B cell (primary cell): ENCODE results near the gene DAP. TPM values are rescaled to one million over a fixed set of nuclear protein-coding genes. Genes with fewer than 3 reads are reported as not detected.

ENCODE experiments used
- ATAC-seq: fragments of 200-7000 bp; cut with Tn5 transposase; one replicate; pipeline ENCODE4 v1.10.0; 2021; ENCODE audit warnings: low read depth, mild to moderate bottlenecking, moderate number of reproducible peaks, moderate library complexity
- CTCF ChIA-PET: fragments of 350-600 bp; sonication (Branson Sonifier 250); formaldehyde crosslinking; loops from one replicate; lab custom pipeline; 2021; ENCODE audit warnings: antibody characterized with exemption, inconsistent platforms; lab: Charles Lee
- POLR2A ChIA-PET: fragments of 350-600 bp; sonication (Branson Sonifier 250); formaldehyde crosslinking; loops from one replicate; lab custom pipeline; 2021; ENCODE audit warnings: antibody characterized with exemption; lab: Charles Lee
- DNase-seq: peaks from one replicate; pipeline ENCODE4 v3.0.0; 2013
- H2AFZ ChIP-seq: 2 replicates; pipeline ENCODE4 v1.6.1; 2012; ENCODE audit warnings: mild to moderate bottlenecking, low read depth, low read length; ENCODE audit not compliant: insufficient read depth, poor library complexity, severe bottlenecking
- H3K27ac ChIP-seq, 2 donors: 1 replicate in 1 of 2; 2 replicates in 1 of 2; pipeline ENCODE4 v1.5.1; 2012 to 2013; ENCODE audit warnings: low read length in 2 of 2, mild to moderate bottlenecking in 2 of 2, moderate library complexity in 1 of 2
- H3K27me3 ChIP-seq, 4 experiments: fragments of 200-600 bp in 1 of 4; sonication (generic) in 1 of 4; replicated peaks in 1 of 4; 1 replicate in 2 of 4; 2 replicates in 2 of 4; pipeline versions ENCODE4 v1.6.1 to v1.7.0; 2013 to 2016; ENCODE audit warnings: low read length in 3 of 4, mild to moderate bottlenecking in 2 of 4, mixed read lengths in 1 of 4, moderate library complexity in 1 of 4; ENCODE audit not compliant: insufficient read depth in 4 of 4, control insufficient read depth in 3 of 4; ENCODE audit errors: control extremely low read depth in 1 of 4
- H3K36me3 ChIP-seq, 2 experiments: replicated peaks in 1 of 2; 1 replicate in 1 of 2; 2 replicates in 1 of 2; pipeline versions ENCODE4 v1.6.1 to v1.7.1; 2013; ENCODE audit warnings: low read length in 1 of 2; ENCODE audit not compliant: insufficient read depth in 2 of 2, control insufficient read depth in 1 of 2; ENCODE audit errors: control extremely low read depth in 1 of 2, extremely low read depth in 1 of 2
- H3K4me1 ChIP-seq, 2 donors: fragments of 200-600 bp in 1 of 2; sonication (generic) in 1 of 2; 1 replicate in 1 of 2; 2 replicates in 1 of 2; pipeline versions ENCODE4 v1.5.1 to v1.6.1; 2013 to 2017; ENCODE audit warnings: low read length in 2 of 2; ENCODE audit not compliant: control insufficient read depth in 2 of 2, insufficient read depth in 2 of 2
- H3K4me2 ChIP-seq: replicated peaks from 2 replicates; pipeline ENCODE3; 2012; ENCODE audit warnings: mild to moderate bottlenecking, low read depth, low read length; ENCODE audit not compliant: poor library complexity, severe bottlenecking
- H3K4me3 ChIP-seq, 5 experiments: fragments of 200-600 bp in 1 of 5; sonication (generic) in 1 of 5; 1 replicate in 3 of 5; 2 replicates in 2 of 5; pipeline versions ENCODE4 v1.5.1 to v1.7.0; 2011 to 2016; ENCODE audit warnings: low read length in 4 of 5, mild to moderate bottlenecking in 4 of 5, low read depth in 2 of 5, control low read depth in 1 of 5, moderate library complexity in 1 of 5; ENCODE audit not compliant: insufficient read depth in 1 of 5; ENCODE audit errors: control extremely low read depth in 1 of 5, extremely low read depth in 1 of 5
- H3K79me2 ChIP-seq: fragments of 200-600 bp; sonication (generic); one replicate; pipeline ENCODE4 v1.6.0; 2016; ENCODE audit warnings: low read length; ENCODE audit not compliant: control insufficient read depth, insufficient read depth
- H3K9ac ChIP-seq: fragments of 200-600 bp; sonication (generic); 2 replicates; pipeline ENCODE4 v1.6.1; 2017; ENCODE audit warnings: mild to moderate bottlenecking, low read length, moderate library complexity
- H3K9me3 ChIP-seq, 3 donors: one replicate each; pipeline versions ENCODE4 v1.6.1 to v1.7.1; 2013; ENCODE audit warnings: low read length in 2 of 3; ENCODE audit not compliant: control insufficient read depth in 2 of 3, insufficient read depth in 1 of 3; ENCODE audit errors: control extremely low read depth in 1 of 3
- H4K20me1 ChIP-seq: 2 replicates; pipeline ENCODE4 v1.6.0; 2012; ENCODE audit warnings: mild to moderate bottlenecking, low read length; ENCODE audit not compliant: insufficient read depth, control insufficient read depth, poor library complexity, severe bottlenecking
- H3K27ac Mint-ChIP-seq: one replicate; pipeline ENCODE4 v1.8.0; 2021; ENCODE audit warnings: mixed read lengths
- H3K27me3 Mint-ChIP-seq: one replicate; pipeline ENCODE4 v1.8.0; 2021; ENCODE audit warnings: mixed read lengths
- H3K4me1 Mint-ChIP-seq: one replicate; pipeline ENCODE4 v1.8.0; 2021; ENCODE audit warnings: mixed read lengths
- H3K4me3 Mint-ChIP-seq: one replicate; pipeline ENCODE4 v1.8.0; 2021; ENCODE audit warnings: mixed read lengths
- H3K9me3 Mint-ChIP-seq: one replicate; pipeline ENCODE4 v1.8.0; 2022; ENCODE audit warnings: mixed read lengths; ENCODE audit not compliant: insufficient read depth
- CTCF ChIP-seq: fragments of 200-600 bp; IDR thresholded peaks from one replicate; pipeline ENCODE4 v1.8.0; 2022; ENCODE audit warnings: antibody characterized with exemption, mild to moderate bottlenecking
- EZH2 ChIP-seq: IDR thresholded peaks from 2 replicates; pipeline ENCODE4 v1.6.1; 2012; ENCODE audit warnings: borderline replicate concordance, low read depth, mild to moderate bottlenecking, moderate library complexity, low read length; ENCODE audit not compliant: insufficient read depth, poor library complexity, severe bottlenecking
- WGBS: methylation state at CpG from one replicate; pipeline ENCODE4 v1.1.5; 2013; ENCODE audit warnings: missing lambda C conversion rate; ENCODE audit not compliant: insufficient coverage; 5-methylcytosine and 5-hydroxymethylcytosine counted together
- intact Hi-C: fragments of 100-400 bp; cut with micrococcal nuclease; formaldehyde crosslinking; loops from one replicate; pipeline ENCODE4 v1.10.0; 2022
- polyA plus RNA-seq: library from polyadenylated mRNA; depleted of rRNA; stranded (reverse); fragments of >200 nt; gene quantifications from 2 replicates; pipeline ENCODE4 v1.2.3, GENCODE V29; 2012
- total RNA-seq, 2 donors: library from RNA; stranded (reverse); fragments of 120-200 nt in 1 of 2; gene quantifications; 1 replicate in 1 of 2; 2 replicates in 1 of 2; pipeline versions ENCODE4 v1.2.3 to v1.2.4, GENCODE V29; 2013 to 2022

DAP gene
- total and polyA plus RNA-seq, 2 donors (not counting 1 experiment from before 2014, with no cell fraction given) = 42.6 to 49.8 TPM

- DNase-seq (no peak), ATAC-seq (no peak)
- ChIA-PET POLR2A (no interaction called here), CTCF (no interaction called here)
- H3K79me2 ChIP-seq = peaks cover 5% of the 10 kb centered on the region
- 91% methylated on average over 8 of the region's 13 CpGs for WGBS
- intact Hi-C loops = no loop called here
- H3K4me1 ChIP-seq = peaks cover 6 to 17% of the 10 kb centered on the region in 2 donors
- TF ChIP-seq EZH2 (no peak), CTCF (no peak)
- Mint-ChIP-seq H3K9me3 (no peaks in the 10 kb centered on the region), H3K27ac (no peak overlapping the region), H3K4me1 (peaks cover 31% of the 10 kb centered on the region), H3K4me3 (no peak overlapping the region), H3K27me3 (no peaks in the 10 kb centered on the region)
- no peak overlapping the region for H3K27ac ChIP-seq
- H3K4me2 ChIP-seq = no peak overlapping the region
- H4K20me1 ChIP-seq = no peaks in the 10 kb centered on the region
- H3K9me3 ChIP-seq = no peaks in the 10 kb centered on the region
- no peak overlapping the region for H2AFZ ChIP-seq
- H3K4me3 ChIP-seq = no peak overlapping the region
- no peaks in the 10 kb centered on the region for H3K27me3 ChIP-seq
- H3K36me3 ChIP-seq = peaks cover 0 to 15% of the 10 kb centered on the region in 2 experiments
- H3K9ac ChIP-seq = no peak overlapping the region
These were observed 53.6 kb downstream of the DAP start for GRCh38 chr5:10707198-10708142.

- WGBS = 100% methylated on average over 1 of the region's 4 CpGs
- Histone ChIP-seq H3K36me3 (peaks cover 0 to 15% of the 10 kb centered on the region in 2 experiments), H3K9me3 (no peaks in the 10 kb centered on the region), H3K27ac (no peak overlapping the region), H3K4me2 (no peak overlapping the region), H4K20me1 (peaks cover under 1% of the 10 kb centered on the region), H3K9ac (no peak overlapping the region), H2AFZ (no peak overlapping the region), H3K4me1 (peaks cover 6 to 17% of the 10 kb centered on the region in 2 donors), H3K4me3 (no peak overlapping the region), H3K79me2 (peaks cover 9% of the 10 kb centered on the region), H3K27me3 (no peaks in the 10 kb centered on the region)
- ATAC-seq (no peak), DNase-seq (no peak)
- Mint-ChIP-seq H3K4me1 (peaks cover 34% of the 10 kb centered on the region), H3K4me3 (no peak overlapping the region), H3K27ac (no peak overlapping the region), H3K9me3 (no peaks in the 10 kb centered on the region), H3K27me3 (no peaks in the 10 kb centered on the region)
- no peak for TF ChIP-seq EZH2
- TF ChIP-seq CTCF = no peak
- ChIA-PET CTCF (interaction anchor here (1.0 to 1.2 kb wide), 2 partner anchors 11 to 252 kb away, joined by 3 to 4 read pairs; no protein-coding TSS in a partner anchor), POLR2A (interaction anchor here (0.6 kb wide), 1 partner anchor 62 kb away, joined by 6 read pairs; no protein-coding TSS in a partner anchor)
- intact Hi-C loops = no loop called here
These were observed 54.7 kb downstream of the DAP start for GRCh38 chr5:10706326-10706725.
